IPS-15b (cell line): ENCODE results near the gene MYL4.
"Not testable (repeated sequence)": the region's sequence is repeated elsewhere in the genome, so short reads cannot be mapped to it uniquely, and the experiment has no call there.

Experiments
- H3K27me3 ChIP-seq: one replicate; pipeline ENCODE4 v1.6.1; 2013; ENCODE audit warnings: low read length; ENCODE audit not compliant: control insufficient read depth, insufficient read depth
- H3K36me3 ChIP-seq: one replicate; pipeline ENCODE4 v1.6.1; 2013; ENCODE audit warnings: low read length; ENCODE audit not compliant: control insufficient read depth, insufficient read depth
- H3K4me1 ChIP-seq: one replicate; pipeline ENCODE4 v1.6.1; 2013; ENCODE audit warnings: mild to moderate bottlenecking, low read length; ENCODE audit not compliant: control insufficient read depth, insufficient read depth
- H3K4me3 ChIP-seq: one replicate; pipeline ENCODE4 v1.5.1; 2013; ENCODE audit warnings: low read depth, low read length
- H3K9ac ChIP-seq: one replicate; pipeline ENCODE4 v1.6.1; 2013; ENCODE audit warnings: low read depth, mild to moderate bottlenecking, low read length
- H3K9me3 ChIP-seq: one replicate; pipeline ENCODE4 v1.6.1; 2013; ENCODE audit warnings: mild to moderate bottlenecking, low read length; ENCODE audit not compliant: control insufficient read depth, insufficient read depth

Gene MYL4

DNA sequence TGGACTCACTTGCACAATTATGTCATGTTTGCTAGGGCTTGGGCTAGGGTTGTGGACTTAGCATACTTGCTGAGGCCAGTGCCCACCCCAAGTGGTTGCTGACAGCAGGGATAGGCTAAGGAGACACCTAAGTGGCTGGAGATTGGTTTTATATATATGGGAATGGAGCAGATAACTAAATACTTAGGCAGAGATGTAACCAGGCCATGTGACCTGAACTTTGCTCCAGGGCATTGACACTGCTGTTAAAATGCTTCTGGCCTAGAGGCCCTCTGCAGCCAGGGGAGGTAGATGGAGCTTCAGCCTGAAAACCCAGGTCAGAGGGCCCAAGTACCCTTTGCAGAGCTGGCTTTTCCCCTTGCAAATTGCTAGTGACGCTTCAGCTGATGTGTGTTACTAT, 43.1 kb downstream of the MYL4 start:
- Histone ChIP-seq H3K36me3 (no peaks in the 10 kb centered on the region), H3K4me1 (no peaks in the 10 kb centered on the region), H3K27me3 (peaks cover 44% of the 10 kb centered on the region), H3K9ac (no peak overlapping the region), H3K4me3 (no peak overlapping the region), H3K9me3 (no peaks in the 10 kb centered on the region)

DNA sequence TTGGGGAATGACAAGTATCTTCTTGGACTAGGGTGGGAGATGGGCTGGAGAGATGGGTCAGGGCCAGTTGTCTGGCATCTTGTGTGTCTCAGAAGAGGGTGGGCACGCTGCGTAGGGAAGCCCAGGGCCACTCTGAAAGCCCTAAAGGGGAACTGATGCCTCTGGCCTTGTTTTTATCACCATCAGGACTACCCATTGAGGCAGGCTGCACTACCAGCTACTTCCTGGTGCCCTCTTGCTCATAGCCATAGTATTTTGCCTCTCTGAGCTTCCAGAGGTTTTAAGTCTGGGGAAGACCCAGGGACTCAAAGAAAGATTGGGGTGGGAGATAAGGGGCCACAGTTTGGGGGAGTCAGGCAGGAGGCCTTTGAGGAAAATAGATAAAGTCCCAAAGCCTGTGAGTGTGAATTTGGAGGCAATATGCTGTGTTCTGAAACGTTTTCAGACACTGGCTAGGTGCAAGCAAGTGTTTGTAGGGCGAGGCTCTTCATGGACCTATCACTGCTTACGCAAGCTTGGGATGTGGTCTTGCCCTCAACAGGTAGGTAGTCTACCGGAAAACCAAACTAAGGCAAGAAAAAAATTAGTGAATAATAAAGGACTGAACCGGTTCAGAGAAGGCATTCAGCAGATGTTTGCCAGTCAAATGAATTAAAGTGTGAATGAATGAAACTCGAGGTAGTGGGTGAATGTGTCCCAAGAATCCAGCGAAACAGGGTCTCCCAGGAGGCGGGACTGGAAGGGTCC, 43.8 kb downstream of the MYL4 start:
- Histone ChIP-seq H3K36me3 (no peaks in the 10 kb centered on the region), H3K4me3 (peak overlapping the region; percentile 64), H3K27me3 (peaks cover 47% of the 10 kb centered on the region), H3K4me1 (no peaks in the 10 kb centered on the region), H3K9me3 (no peaks in the 10 kb centered on the region), H3K9ac (no peak overlapping the region)

DNA sequence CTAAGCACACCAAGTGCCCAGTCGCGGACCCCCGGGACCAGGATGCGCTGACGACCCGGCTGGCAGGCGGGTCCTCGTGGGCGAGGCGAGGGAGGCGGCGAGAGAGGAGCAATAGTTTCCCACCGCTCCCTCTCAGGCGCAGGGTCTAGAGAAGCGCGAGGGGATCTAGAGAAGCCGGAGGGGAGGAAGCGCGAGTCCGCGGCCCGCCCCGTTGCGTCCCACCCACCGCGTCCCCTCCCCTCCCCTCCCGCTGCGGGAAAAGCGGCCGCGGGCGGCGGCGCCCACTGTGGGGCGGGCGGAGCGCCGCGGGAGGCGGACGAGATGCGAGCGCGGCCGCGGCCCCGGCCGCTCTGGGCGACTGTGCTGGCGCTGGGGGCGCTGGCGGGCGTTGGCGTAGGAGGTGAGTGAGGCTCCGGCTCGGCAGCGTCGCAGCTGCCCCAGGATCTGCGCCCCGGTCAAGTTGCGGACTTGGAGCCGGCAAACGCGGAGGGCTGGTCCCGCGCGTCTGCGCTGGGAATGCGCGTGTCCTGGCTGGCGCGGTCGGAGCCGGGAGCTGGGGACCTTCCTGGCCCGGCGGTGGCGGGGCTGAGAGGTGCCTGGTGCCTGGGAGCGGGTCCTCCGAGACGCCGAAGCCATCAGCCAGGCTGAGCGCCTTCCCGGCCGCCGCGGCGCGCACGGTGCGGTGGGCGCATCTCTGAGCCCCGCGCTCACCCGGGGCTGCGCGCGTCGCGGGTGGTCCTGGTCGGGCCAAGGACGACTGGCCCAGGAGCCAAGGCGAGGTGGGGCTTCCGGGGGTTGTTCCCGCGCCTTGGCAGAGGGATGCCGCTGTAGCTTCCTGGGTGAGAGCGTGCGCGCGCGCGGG, 44.6 kb downstream of the MYL4 start, which contains the start of gene ITGB3:
ITGB3 (plus strand) TSS at position 287 of the 862 bp plus-strand sequence; CDS start at position 322, 35 bp downstream.
- Histone ChIP-seq H3K9ac (no peak within 1 kb of the TSS), H3K4me3 (peak within 1 kb of the TSS; percentile 64), H3K4me1 (peaks cover 2% of the 10 kb centered on the region), H3K9me3 (no peaks in the 10 kb centered on the region), H3K36me3 (no peaks in the 10 kb centered on the region), H3K27me3 (peaks cover 51% of the 10 kb centered on the region)

DNA sequence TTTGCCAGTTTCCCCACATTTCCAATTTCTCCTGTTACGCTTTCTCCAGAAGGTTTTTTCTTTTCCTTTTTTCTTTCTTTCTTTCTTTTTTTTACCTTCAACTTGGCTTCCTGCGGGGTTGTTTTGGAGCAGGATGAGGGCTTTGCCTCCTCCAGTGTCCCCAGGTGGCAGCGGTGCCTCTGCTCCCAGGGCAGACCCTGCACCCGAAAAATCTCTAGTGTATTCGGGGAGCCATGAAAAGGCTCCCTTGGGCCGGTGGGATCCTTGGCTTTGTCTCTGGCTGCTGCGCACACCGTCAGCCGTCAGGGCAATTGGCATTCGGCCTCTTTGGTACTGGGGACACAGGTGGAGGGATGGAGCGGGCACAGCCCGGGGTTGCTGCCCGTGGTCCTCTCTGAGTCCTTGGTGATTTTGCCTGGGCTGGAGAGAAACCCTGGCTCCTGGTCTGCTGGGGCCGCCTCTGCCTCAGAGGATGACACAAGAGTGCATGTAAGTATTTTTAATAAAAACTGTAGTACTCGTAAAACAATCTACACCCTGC, 45.3 kb downstream of the MYL4 start:
- Histone ChIP-seq H3K4me3 (peak overlapping the region; percentile 64), H3K27me3 (peaks cover 51% of the 10 kb centered on the region), H3K36me3 (no peaks in the 10 kb centered on the region), H3K9me3 (no peaks in the 10 kb centered on the region), H3K9ac (no peak overlapping the region), H3K4me1 (peaks cover 2% of the 10 kb centered on the region)

DNA sequence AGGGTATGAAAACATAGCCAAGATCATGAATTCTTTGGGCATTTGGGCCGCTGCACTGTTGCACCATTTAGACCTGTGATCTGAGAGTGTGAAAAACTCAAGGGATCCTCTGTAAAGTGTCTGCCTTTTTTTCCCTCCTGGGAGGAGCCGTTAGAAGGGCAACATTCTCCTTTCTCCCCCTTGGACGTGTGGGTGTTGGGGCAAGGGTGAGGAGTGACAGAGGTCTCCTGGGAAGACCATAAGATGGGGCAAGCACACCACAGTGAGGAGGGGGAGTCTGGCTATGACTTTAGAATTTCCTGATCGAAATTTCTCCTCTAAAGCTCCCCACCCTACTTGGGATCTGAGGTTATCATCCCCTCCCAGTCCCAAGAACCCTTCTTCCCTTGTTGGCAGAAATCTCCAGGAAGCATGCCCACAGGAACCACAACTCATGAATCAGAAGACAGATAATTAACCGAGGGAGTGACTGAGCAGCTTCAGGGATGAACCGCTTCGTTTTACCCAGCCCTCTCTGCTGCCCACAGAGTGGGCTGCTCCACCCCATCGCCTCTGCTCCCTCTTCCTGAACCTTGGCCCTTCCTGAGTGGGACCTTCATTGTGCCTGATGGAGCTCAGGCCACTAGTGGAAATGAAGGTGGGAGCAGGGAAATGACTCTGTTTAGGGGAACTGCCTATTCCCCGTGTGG, 48.6 kb downstream of the MYL4 start:
- Histone ChIP-seq H3K9me3 (no peaks in the 10 kb centered on the region), H3K4me1 (peaks cover 5% of the 10 kb centered on the region), H3K4me3 (no peak overlapping the region), H3K27me3 (peaks cover 42% of the 10 kb centered on the region), H3K9ac (no peak overlapping the region), H3K36me3 (no peaks in the 10 kb centered on the region)

DNA sequence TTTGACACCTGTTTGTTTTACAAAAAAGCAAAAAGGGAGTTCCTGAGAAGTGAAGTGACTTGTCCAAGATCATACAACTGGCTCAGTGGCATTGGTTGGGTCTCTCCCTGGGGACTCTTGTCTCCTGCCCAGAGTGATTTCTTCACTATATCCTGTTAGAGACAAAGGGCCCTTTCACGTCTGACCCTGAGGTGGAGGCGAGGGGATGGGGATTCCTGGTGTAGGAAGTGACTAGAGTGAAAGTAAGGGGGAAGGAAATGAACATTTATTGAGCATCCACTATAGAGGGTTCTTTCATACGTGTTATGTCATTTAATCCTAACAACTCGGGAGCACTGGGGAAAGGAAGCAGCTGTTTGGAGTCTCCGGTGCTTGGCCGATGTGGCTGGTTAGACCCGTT, 53.4 kb downstream of the MYL4 start:
- Histone ChIP-seq H3K36me3 (no peaks in the 10 kb centered on the region), H3K9ac (no peak overlapping the region), H3K4me3 (no peak overlapping the region), H3K27me3 (peaks cover 7% of the 10 kb centered on the region), H3K9me3 (no peaks in the 10 kb centered on the region), H3K4me1 (peaks cover 5% of the 10 kb centered on the region)

DNA sequence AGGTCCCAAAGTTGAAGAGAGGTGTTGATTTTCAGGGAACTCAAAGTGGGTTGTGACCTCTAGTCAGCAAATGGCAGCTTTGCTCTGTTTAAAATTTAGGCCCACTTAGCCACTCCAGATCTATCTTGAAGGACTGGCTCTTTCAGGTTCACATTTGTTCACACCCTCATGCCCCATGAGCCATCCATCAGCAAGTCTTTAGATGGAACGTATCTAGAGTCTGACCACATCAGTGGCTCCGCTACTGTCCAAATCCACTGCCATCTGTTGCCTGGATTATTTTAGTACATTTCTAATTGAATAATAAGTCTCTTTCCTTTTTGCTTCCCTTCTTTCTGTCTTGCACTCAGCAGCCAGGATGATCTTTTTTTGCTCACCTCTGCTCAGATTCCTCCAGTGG, 55.0 kb downstream of the MYL4 start:
- H3K9me3 ChIP-seq: peaks cover 4% of the 10 kb centered on the region
- H3K4me3 ChIP-seq: no peak overlapping the region
- H3K4me1 ChIP-seq: peaks cover 3% of the 10 kb centered on the region
- H3K36me3 ChIP-seq: no peaks in the 10 kb centered on the region
- no peaks in the 10 kb centered on the region for H3K27me3 ChIP-seq
- no peak overlapping the region for H3K9ac ChIP-seq

- Histone ChIP-seq H3K4me3 (no peak overlapping the region), H3K27me3 (no peaks in the 10 kb centered on the region), H3K36me3 (no peaks in the 10 kb centered on the region), H3K9me3 (peaks cover 4% of the 10 kb centered on the region), H3K4me1 (no peaks in the 10 kb centered on the region), H3K9ac (no peak overlapping the region)
Observed at GRCh38 chr17:47265983-47266541, 56.9 kb downstream of the MYL4 start.

GRCh38 chr17:47266782-47267181, 57.6 kb downstream of the MYL4 start:
- H3K9me3 ChIP-seq: peaks cover 4% of the 10 kb centered on the region
- no peak overlapping the region for H3K9ac ChIP-seq
- H3K4me1 ChIP-seq: no peaks in the 10 kb centered on the region
- H3K27me3 ChIP-seq: no peaks in the 10 kb centered on the region
- H3K36me3 ChIP-seq: no peaks in the 10 kb centered on the region
- no peak overlapping the region for H3K4me3 ChIP-seq

GRCh38 chr17:47267354-47267828, 58.2 kb downstream of the MYL4 start:
- no peak overlapping the region for H3K9ac ChIP-seq

GRCh38 chr17:47268964-47269363, 59.8 kb downstream of the MYL4 start:
- not testable (repeated sequence) for H3K36me3 ChIP-seq, H3K4me1 ChIP-seq, H3K4me3 ChIP-seq, H3K9me3 ChIP-seq, H3K27me3 ChIP-seq, H3K9ac ChIP-seq

More at GRCh38 chr17:47267354-47267828, 58.2 kb downstream of the MYL4 start:
- no peaks in the 10 kb centered on the region for H3K4me1 ChIP-seq
- peaks cover 4% of the 10 kb centered on the region for H3K9me3 ChIP-seq
- H3K4me3 ChIP-seq: no peak overlapping the region
- H3K27me3 ChIP-seq: no peaks in the 10 kb centered on the region
- no peaks in the 10 kb centered on the region for H3K36me3 ChIP-seq
